Activated B cell treated with CpG ODN at 0.5 μM for 24 hours (primary cell): ENCODE measurements around the gene OR6B1. TPM values are rescaled to one million over a fixed set of nuclear protein-coding genes. Genes with fewer than 3 reads are reported as not detected.

Experiments used
- ATAC-seq: fragments of 200-7000 bp; cut with Tn5 transposase; one replicate; pipeline ENCODE4 v1.10.0; 2021; ENCODE audit warnings: low read depth, mild to moderate bottlenecking, moderate library complexity
- CTCF ChIA-PET: fragments of 350-600 bp; sonication (Branson Sonifier 250); formaldehyde crosslinking; loops from one replicate; lab custom pipeline; 2021; ENCODE audit warnings: antibody characterized with exemption; lab: Charles Lee
- POLR2A ChIA-PET: fragments of 350-600 bp; sonication (Branson Sonifier 250); formaldehyde crosslinking; loops from one replicate; lab custom pipeline; 2021; ENCODE audit warnings: antibody characterized with exemption; lab: Charles Lee
- DNase-seq: peaks from one replicate; pipeline ENCODE4 v3.0.0; 2022
- H3K27ac Mint-ChIP-seq: one replicate; pipeline ENCODE4 v1.8.0; 2020; ENCODE audit warnings: mixed read lengths
- H3K27me3 Mint-ChIP-seq: one replicate; pipeline ENCODE4 v1.8.0; 2021; ENCODE audit warnings: mixed read lengths
- H3K36me3 Mint-ChIP-seq: one replicate; pipeline ENCODE4 v1.8.0; 2021; ENCODE audit warnings: low read depth, mixed read lengths
- H3K4me1 Mint-ChIP-seq: one replicate; pipeline ENCODE4 v1.8.0; 2021; ENCODE audit warnings: mixed read lengths
- H3K4me3 Mint-ChIP-seq: one replicate; pipeline ENCODE4 v1.8.0; 2020; ENCODE audit warnings: mild to moderate bottlenecking, mixed read lengths
- H3K9me3 Mint-ChIP-seq: one replicate; pipeline ENCODE4 v1.8.0; 2020; ENCODE audit warnings: mixed read lengths
- CTCF ChIP-seq: fragments of 200-600 bp; IDR thresholded peaks from one replicate; pipeline ENCODE4 v1.8.0; 2022; ENCODE audit warnings: antibody characterized with exemption, mild to moderate bottlenecking
- intact Hi-C: fragments of 100-400 bp; cut with micrococcal nuclease; formaldehyde crosslinking; loops from one replicate; pipeline ENCODE4 v1.15.1; 2024
- total RNA-seq: library from RNA; stranded (reverse); gene quantifications from 2 replicates; pipeline ENCODE4 v1.2.3, GENCODE V29; 2022

Gene OR6B1
- total RNA-seq, 1 donor from 2014 or later: not detected

- POLR2A ChIA-PET: no interaction called here
- no peak overlapping the region for H3K4me3 Mint-ChIP-seq
- intact Hi-C loops: no loop called here
Measured at GRCh38 chr7:143983960-143984359, 16.2 kb upstream of the OR6B1 start.

GRCh38 chr7:143987513-143987912, 12.6 kb upstream of the OR6B1 start:
- DNase-seq: no peak
- no peak for ATAC-seq
- Mint-ChIP-seq H3K27me3 (no peaks in the 10 kb centered on the region), H3K27ac (no peak overlapping the region), H3K4me1 (no peaks in the 10 kb centered on the region), H3K9me3 (peaks cover 15% of the 10 kb centered on the region), H3K36me3 (no peaks in the 10 kb centered on the region), H3K4me3 (no peak overlapping the region)
- intact Hi-C loops: no loop called here
- CTCF ChIA-PET: no interaction called here
- POLR2A ChIA-PET: no interaction called here
- no peak for TF ChIP-seq CTCF

More at GRCh38 chr7:143983960-143984359, 16.2 kb upstream of the OR6B1 start:
- Mint-ChIP-seq H3K4me1 (no peaks in the 10 kb centered on the region), H3K9me3 (peaks cover 1% of the 10 kb centered on the region), H3K27ac (no peak overlapping the region), H3K36me3 (no peaks in the 10 kb centered on the region), H3K27me3 (no peaks in the 10 kb centered on the region)
- CTCF ChIA-PET: no interaction called here
- ATAC-seq: no peak
- TF ChIP-seq CTCF: no peak
- DNase-seq: no peak

GRCh38 chr7:143988976-143989745, 11.0 kb upstream of the OR6B1 start:
- Mint-ChIP-seq H3K4me1 (no peaks in the 10 kb centered on the region), H3K9me3 (peaks cover 15% of the 10 kb centered on the region), H3K27me3 (no peaks in the 10 kb centered on the region), H3K36me3 (no peaks in the 10 kb centered on the region), H3K4me3 (no peak overlapping the region), H3K27ac (no peak overlapping the region)
- no peak for ATAC-seq
- POLR2A ChIA-PET: no interaction called here
- DNase-seq: no peak
- CTCF ChIA-PET: no interaction called here
- no peak for TF ChIP-seq CTCF
- intact Hi-C loops: no loop called here

GRCh38 chr7:143992670-143993069, 7.5 kb upstream of the OR6B1 start:
- POLR2A ChIA-PET: no interaction called here
- intact Hi-C loops: no loop called here
- DNase-seq (no peak), ATAC-seq (no peak)
- Mint-ChIP-seq H3K36me3 (no peaks in the 10 kb centered on the region), H3K27me3 (no peaks in the 10 kb centered on the region), H3K27ac (no peak overlapping the region), H3K4me3 (no peak overlapping the region), H3K4me1 (no peaks in the 10 kb centered on the region), H3K9me3 (peaks cover 15% of the 10 kb centered on the region)
- CTCF ChIA-PET: no interaction called here
- TF ChIP-seq CTCF: no peak

GRCh38 chr7:143993924-143994323, 6.2 kb upstream of the OR6B1 start:
- Mint-ChIP-seq H3K4me3 (no peak overlapping the region), H3K27ac (no peak overlapping the region), H3K27me3 (no peaks in the 10 kb centered on the region), H3K36me3 (no peaks in the 10 kb centered on the region), H3K4me1 (no peaks in the 10 kb centered on the region), H3K9me3 (peaks cover 14% of the 10 kb centered on the region)
- no peak for DNase-seq
- ChIA-PET CTCF (no interaction called here), POLR2A (no interaction called here)
- no peak for TF ChIP-seq CTCF
- intact Hi-C loops: no loop called here
- ATAC-seq: no peak
